Cardiac fibroblast (primary cell): ENCODE results near the gene TMEM252.

Source experiments
- DNase-seq, 2 donors: peaks; one replicate each; pipeline versions ENCODE4 v3.0.0 to v3.0.0-alpha.2; 2010; ENCODE audit warnings: low read depth in 2 of 2
- H3K4me3 ChIP-seq, 2 donors: replicated peaks in 1 of 2; 1 replicate in 1 of 2; 2 replicates in 1 of 2; pipeline ENCODE4 v1.5.1; 2011; ENCODE audit warnings: low read depth in 2 of 2, low read length in 2 of 2, mild to moderate bottlenecking in 2 of 2, moderate library complexity in 1 of 2
- CTCF ChIP-seq: IDR thresholded peaks from one replicate; pipeline ENCODE4 v1.5.1; 2011; ENCODE audit warnings: low read depth, mild to moderate bottlenecking, low read length, inconsistent platforms

Gene TMEM252

DNA sequence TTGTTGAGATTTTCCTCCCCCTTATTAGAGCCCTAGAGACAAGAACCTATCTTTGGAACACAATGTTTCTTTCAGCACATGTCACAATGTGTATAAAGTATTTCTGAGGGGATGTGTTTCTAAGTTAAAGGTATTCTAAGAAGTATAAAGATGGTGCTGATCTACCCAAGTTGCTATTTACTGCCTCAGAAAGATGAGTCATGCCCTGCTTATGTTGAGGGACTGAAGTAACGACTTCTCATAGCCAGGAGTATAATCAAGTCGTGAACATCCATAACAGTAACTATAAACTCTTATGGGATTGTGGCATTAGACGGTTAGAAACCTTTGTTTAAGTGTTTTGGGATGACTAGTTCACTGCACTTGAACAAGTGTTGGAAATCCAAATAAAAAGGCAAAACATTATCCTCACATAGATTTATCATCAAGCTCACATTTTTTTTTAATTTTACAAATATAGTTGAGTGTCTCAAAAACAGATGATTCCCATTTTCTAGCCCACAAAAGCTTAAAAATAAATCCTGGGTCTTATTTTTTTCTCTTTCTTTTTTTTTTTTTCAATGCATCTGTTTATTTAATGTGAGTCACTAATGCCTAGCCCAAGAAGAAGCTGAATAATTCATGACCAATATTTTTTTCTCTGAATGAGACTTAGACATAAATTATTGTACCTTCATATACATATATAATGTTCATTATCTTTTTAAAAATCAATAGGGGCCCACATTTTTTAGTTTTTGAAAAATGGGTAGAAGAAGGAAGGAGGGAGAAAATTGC is 12.2 kb upstream of the TMEM252 start:
- H3K4me3 ChIP-seq: no peak overlapping the region
- DNase-seq: peak; percentile 74 to 79
- no peak for TF ChIP-seq CTCF

DNA sequence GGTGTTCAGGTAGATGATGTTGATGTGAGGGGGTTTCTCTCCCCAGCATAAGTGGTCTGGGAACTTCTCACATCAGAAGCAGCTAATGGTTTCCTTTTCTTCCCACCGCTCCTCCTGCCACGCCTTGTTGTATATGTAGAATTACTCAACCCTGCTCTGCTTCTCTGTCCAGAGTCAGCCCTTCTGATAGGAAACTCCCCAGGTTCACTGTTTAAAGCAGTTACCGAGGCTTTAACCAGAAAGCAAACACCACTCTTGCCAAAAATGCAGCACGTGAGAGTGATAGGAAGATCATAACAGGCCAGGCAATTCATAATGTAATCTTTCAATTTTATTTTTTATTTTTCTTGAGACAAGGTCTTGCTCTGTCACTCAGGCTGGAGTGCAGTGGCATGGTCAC is 10.5 kb upstream of the TMEM252 start:
- TF ChIP-seq CTCF: no peak

GRCh38 chr9:68548241-68548640 is 7.6 kb upstream of the TMEM252 start:
- TF ChIP-seq CTCF: no peak
- DNase-seq: no peak
- no peak overlapping the region for H3K4me3 ChIP-seq

More for the DNA sequence above, 10.5 kb upstream of the TMEM252 start:
- no peak overlapping the region for H3K4me3 ChIP-seq
- peak in 1 of 2 donors; percentile 23 for DNase-seq

GRCh38 chr9:68547417-68547816 is 6.7 kb upstream of the TMEM252 start:
- TF ChIP-seq CTCF: no peak
- DNase-seq: no peak
- H3K4me3 ChIP-seq: no peak overlapping the region

GRCh38 chr9:68546596-68547390 is 6.1 kb upstream of the TMEM252 start:
- TF ChIP-seq CTCF: no peak
- DNase-seq: peak in 1 of 2 donors; percentile 52
- no peak overlapping the region for H3K4me3 ChIP-seq

GRCh38 chr9:68545033-68545705 is 4.5 kb upstream of the TMEM252 start:
- DNase-seq: no peak
- no peak for TF ChIP-seq CTCF
- H3K4me3 ChIP-seq: no peak overlapping the region
